Erythroblast (primary cell): ENCODE measurements around the gene RALB.

Experiments used
- DNase-seq, 2 experiments: peaks; one replicate each; lab custom pipeline; 2025; lab: John Stamatoyannopoulos, UW
- GATA1 ChIP-seq: IDR thresholded peaks from 2 replicates; pipeline ENCODE4 v1.6.1; 2011; ENCODE audit warnings: low read depth, mild to moderate bottlenecking, control low read depth, low read length, moderate library complexity
- POLR2A ChIP-seq: IDR thresholded peaks from 2 replicates; pipeline ENCODE4 v1.6.1; 2011; ENCODE audit warnings: mild to moderate bottlenecking, low read length

RALB gene

DNA sequence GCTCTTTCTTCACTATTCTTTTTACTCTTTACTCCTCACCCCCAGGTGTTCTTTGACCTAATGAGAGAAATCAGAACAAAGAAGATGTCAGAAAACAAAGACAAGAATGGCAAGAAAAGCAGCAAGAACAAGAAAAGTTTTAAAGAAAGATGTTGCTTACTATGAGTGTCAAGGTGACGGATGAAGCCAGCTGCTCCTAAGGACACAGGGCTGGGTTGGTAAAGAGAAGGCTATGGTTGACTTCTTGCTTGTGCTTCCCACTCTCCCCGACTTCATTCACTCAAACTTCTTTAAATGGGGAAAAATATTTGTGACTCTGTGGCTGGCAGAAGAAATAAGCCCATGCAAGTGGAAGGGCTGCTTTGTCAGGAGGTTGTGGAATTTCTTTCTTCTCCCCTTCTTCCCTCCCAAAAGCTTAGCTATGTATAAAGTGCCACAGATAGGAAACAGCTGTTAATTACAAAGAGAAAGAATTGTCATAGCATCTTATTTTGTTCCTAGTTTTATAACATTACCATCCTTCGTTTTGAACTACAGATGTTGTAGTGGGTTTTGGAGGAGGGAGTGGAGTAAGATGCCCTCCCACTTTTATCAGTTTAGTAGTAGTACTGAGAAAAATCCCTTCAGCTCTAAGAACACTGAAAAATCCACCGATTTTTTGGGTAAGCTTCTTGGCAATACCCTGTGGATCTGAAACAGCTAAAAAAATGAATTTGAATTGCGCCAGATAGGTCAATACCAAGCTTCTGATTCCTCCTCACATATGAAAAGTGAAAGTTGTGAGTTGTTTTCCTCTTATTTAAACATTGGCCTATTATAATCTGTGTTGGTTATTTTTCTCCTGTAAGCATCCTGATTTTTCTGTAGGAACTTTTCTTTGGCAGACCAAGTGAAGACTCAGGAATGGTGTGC is 40.7 kb downstream of the RALB start:
- no peak for DNase-seq
- no peak for TF ChIP-seq POLR2A
- TF ChIP-seq GATA1 = no peak

DNA sequence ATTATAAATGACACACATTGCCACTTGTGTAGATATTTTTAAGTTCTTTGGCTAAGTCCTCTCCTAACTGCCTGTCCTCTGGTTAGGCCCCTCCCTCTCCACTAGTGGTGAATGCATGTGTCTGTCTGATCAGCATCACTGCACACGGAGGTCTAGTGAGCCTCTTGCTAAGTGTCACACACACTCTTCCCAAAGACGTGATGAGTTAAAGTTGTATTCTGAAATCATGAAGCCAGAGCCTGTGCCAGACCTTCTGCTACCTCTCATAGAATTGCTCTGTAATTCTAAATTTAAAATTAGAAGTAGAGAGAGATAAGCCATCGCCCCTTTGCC is 41.3 kb downstream of the RALB start:
- TF ChIP-seq POLR2A = no peak
- TF ChIP-seq GATA1 = no peak
- no peak for DNase-seq

DNA sequence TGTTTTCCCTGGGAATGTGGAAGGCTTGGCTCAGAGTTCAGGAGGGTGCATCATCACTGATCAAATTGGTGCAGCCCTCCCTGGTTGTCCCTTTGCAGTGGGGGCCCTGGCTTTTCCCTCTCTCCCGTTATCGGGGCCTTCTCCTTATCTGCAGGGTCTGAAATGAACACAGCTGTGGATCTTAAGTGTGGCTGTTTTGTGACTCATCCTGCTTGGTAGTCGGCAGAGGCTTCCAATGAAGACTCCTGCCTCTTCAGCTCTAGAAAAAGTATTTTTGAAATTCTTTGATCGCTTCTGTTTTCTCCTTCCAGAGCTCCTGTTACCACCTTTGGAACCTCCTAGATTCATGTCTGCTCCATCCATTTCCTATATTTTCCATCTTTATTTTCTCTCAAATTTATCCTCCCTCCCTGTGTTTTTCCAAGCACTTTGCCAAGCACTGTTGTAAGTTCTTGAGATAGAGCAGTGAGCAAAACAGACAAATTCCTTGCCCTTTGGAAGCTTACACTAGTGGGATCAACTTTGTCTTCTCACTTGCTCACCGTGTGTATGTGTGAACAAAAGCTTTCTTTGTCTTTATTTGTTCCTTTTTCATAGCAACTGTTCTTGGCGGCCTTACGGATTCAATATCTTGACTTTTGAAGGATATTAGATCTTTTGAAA is 45.7 kb downstream of the RALB start:
- TF ChIP-seq POLR2A = no peak
- no peak for TF ChIP-seq GATA1

DNA sequence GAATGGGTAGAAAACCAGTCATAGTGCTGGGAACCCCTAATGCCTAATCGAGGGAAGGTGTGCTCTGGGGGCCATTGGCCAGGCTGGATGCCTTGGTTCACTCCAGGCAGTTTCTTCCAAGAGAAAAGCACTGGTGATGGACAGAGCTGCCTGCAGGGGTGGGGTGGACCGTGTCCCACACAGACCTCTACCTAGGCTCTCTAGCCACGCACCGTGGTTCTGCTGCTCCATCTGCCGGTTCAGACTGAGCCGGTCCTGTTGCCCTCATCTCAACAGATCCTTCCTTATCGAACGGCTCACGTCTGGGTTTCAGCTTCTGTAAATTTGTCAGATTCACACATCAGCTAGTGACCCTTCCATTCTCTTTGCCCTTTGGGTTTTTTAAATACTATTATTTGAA is 46.4 kb downstream of the RALB start:
- DNase-seq = no peak

More for the DNA sequence above, 45.7 kb downstream of the RALB start:
- peak; percentile 21 to 44 for DNase-seq

DNA sequence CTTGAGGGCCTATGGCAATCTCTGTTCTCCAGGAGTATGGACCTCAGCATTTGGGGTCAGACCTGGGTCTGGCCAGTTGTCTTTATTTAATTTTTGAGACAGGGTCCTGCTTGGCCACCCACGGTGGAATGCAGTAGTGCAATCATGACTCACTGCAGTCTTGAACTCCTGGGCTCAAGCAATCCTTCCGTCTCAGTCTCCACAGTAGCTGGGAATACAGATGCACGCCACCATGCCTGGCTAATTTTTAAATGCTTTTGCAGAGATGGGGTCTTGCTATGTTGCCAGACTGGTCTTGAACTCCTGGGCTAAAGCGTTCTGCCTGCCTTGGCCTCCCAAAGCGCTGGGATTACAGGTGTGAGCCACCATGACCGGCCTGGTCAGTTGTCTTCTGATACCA is 46.9 kb downstream of the RALB start:
- TF ChIP-seq POLR2A = no peak
- TF ChIP-seq GATA1 = no peak
- no peak for DNase-seq

More for the DNA sequence above, 46.4 kb downstream of the RALB start:
- TF ChIP-seq POLR2A = no peak
- TF ChIP-seq GATA1 = no peak

DNA sequence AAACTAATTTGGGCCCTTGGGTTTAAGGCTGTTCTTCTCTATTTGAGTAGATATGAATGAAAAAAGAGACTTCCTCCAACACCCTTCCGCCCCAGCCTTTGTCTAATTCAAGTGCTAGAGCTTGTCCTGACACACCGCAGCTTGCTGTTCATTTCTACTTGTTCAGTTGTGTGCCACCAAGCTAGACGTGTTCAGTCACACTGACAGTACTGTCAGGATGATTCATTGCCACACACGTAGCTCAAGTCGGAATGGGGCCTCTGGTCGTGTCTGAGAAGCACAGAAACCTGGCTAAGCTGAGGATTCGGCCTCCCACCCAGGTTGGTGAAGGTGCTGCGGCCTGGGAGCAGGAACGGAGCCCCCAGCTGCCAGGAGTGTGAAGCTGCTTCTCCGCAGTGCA is 47.7 kb downstream of the RALB start:
- DNase-seq = no peak
- TF ChIP-seq GATA1 (no peak), POLR2A (no peak)

DNA sequence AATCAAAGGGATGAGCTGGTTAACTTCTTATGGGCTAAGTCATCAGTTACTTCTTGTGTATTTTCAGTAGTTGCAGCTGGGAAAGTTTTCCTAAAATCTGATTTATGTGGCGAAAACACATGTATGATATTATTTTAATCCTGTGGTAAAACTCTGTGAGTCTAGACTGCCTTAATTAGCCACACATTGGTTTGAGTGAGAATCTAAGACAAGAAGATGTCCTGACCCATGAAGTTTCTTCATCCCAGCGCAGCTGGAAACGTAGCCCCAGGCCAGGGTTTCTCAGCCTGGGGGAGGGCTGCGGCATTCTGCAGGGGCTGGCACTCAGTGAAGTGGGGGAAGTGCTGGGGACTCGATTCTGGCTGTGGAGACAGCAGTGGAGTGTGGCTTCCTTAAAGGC is 48.6 kb downstream of the RALB start:
- DNase-seq = no peak
- TF ChIP-seq GATA1 (no peak), POLR2A (no peak)

DNA sequence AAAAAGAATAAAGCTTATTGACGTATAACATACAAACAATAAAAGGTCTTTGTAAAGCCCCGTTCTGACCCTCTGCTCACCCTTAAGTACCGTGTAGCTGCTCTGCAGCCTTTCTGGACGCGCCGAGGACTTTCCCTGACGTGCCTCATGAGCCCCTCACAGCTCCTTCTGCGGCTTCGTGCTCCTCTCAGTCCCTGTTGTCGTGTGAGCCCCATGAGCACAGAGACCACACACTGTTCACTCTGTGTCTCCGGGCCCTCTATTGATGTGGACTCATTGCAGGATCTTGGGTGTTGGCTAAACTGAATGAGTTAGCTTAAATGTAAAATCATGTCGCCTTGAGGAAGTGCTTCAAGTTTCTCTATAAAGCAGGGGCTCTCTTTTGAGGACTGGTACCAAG is 49.6 kb downstream of the RALB start:
- peak in 1 of 2 experiments; percentile 5 for DNase-seq
- TF ChIP-seq GATA1 (no peak), POLR2A (no peak)

DNA sequence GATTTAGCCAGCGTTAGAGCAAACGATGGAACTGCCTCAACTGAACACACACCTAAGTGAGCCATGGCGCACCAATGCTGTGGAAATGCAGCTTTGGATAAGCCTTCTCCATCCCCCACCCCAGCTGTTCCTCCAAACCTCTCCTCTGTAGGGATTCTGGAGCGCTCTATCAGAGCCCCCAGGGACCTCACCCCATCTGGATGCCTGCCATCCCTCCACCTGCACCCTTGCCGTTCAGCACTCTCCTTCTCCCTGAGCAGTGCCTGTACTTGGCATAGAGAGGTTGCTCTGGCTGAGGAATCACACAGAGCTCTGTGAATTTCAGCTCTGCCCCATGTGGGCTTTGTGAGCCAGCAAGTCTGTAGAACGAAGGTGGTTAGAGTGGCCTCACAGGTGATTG is 50.5 kb downstream of the RALB start:
- no peak for DNase-seq
- no peak for TF ChIP-seq GATA1
- TF ChIP-seq POLR2A = no peak

DNA sequence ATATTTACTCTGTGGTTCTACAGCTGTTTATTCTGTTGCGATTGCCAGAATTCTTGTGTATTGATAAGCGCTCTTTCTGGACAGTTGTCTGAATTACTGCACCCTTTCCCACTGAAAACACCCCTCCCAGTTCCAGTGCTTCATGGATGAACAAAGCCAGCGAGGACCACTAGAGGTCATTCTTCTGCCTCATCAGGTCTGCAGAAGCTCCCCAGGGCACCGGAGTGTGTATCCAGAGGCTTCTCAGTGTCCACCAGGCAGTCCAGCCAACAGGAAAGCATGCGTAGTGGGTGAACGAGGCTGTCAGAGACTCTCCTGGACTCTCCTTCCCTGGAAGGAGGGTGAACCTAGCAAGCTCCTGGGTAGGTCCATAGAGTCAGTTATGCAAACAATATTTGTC is 52.6 kb downstream of the RALB start:
- DNase-seq = peak; percentile 4 to 17
- no peak for TF ChIP-seq GATA1
- TF ChIP-seq POLR2A = no peak

DNA sequence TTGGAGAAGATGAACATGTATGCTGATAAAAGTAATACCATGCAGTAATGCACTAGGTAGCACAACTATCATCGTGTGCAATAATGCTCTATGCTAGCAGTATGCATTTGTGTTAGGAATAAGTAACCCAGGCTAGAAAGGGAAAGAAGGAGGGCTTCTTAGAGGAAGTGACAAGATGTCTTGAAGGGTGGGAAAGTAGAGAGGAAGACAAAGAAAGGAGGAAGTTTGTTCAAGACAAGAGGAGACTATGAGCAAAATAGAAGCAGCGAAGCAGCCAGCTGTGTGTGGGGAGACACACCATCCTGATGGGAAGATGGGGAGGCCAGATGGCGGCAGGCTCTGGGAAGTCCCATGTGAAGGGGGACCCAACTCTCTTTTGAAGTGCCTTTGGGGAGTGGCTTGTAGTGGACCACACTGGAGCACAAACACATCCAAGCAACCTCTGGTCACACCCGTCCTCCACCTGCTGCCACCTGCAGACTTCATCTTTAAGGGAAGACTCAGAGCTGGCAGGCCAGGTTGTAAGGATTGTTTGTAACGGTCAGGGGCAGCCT is 53.4 kb downstream of the RALB start:
- DNase-seq = no peak
- TF ChIP-seq POLR2A = no peak
- no peak for TF ChIP-seq GATA1

DNA sequence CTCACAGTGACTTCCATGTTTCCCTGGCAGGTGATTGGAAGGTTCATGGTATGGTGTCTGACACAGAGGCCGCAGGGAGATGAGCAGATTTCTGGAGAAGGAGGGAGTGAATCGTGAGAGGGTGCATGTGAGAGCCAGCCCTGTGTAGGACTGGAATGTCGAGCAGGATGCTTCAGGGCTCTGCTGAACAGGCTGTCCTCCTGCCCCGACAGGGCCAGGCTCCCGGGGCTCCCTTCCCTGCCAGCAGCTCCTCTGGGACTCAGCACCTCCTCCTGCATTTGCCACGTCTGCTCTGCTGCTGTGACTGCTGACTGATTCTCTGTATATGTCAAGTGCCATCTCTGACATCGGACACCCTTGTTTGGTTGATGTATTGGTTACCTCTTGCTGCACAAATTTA is 54.8 kb downstream of the RALB start:
- DNase-seq = no peak
- TF ChIP-seq POLR2A (no peak), GATA1 (no peak)

DNA sequence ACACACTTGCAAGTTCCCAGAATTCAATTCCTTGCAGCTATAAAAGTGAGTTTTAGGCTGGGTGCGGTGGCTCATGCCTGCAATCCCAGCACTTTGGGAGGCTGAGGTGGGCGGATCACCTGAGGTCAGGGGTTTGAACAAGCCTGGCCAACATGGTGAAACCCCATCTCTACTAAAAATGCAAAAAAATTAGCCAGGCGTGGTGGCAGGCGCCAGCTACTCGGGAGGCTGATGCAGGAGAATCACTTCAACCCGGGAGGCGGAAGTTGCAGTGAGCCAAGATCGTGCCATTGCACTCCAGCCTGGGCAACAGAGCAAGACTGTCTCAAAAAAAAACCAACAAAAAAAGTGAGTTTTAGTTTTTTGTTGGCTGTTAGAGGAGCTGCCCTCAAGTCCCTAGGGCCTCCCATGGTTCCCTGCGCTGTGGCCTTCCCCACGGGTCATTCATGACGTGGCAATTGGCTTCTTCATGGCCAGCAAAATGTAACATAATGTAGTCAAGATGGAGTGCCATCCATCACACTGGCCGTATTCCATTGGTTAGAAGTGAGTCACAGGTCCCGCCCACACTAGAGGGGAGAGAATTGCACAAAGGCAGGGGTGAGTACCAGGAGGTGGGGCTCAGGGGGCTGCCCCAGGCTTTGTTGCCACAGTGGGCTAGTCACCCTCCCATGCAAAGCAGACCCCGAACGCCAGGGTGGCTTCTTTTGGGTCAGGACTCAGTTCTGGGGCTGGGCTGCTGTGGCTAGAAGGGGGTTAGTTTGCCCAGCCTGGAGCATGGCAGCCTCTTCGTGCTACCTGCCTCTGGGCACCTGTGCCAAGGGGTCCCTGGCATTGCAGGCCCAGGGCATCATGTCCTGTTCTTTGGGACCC is 55.6 kb downstream of the RALB start:
- no peak for DNase-seq
- no peak for TF ChIP-seq POLR2A
